NCI-H2107 treated with DMSO at 0.1 percent for 48 hours (cell line): ENCODE data around the gene ERBB4.

ENCODE experiments used
- DNase-seq: peaks from one replicate; lab custom pipeline; 2025; ENCODE audit not compliant: unreplicated experiment; lab: John Stamatoyannopoulos, UW

Gene ERBB4

GRCh38 chr2:211498551-211499205, 1039.9 kb downstream of the ERBB4 start:
- DNase-seq: no peak

DNA sequence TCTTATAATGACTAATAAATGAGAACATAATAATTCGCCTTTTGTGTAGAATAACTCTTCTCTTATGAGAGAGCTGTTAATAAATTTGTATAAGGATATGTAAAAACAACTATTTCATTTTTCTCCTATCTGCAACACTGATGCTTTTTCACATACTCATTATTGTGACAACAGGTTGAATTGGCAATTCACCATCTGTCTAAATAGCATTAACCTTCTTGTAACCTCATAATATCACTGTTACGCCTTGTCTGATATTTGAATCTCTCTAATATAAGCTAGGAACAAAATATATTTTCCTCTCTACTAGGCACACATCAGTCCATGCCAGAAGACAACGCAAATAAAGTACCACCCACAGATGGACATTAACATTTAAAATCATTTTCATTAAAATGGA, 1043.3 kb downstream of the ERBB4 start:
- DNase-seq: no peak

GRCh38 chr2:211494536-211494935, 1044.1 kb downstream of the ERBB4 start:
- no peak for DNase-seq

GRCh38 chr2:211494085-211494484, 1044.5 kb downstream of the ERBB4 start:
- no peak for DNase-seq

- DNase-seq: no peak
Measured at GRCh38 chr2:211487733-211488132, 1050.9 kb downstream of the ERBB4 start.

DNA sequence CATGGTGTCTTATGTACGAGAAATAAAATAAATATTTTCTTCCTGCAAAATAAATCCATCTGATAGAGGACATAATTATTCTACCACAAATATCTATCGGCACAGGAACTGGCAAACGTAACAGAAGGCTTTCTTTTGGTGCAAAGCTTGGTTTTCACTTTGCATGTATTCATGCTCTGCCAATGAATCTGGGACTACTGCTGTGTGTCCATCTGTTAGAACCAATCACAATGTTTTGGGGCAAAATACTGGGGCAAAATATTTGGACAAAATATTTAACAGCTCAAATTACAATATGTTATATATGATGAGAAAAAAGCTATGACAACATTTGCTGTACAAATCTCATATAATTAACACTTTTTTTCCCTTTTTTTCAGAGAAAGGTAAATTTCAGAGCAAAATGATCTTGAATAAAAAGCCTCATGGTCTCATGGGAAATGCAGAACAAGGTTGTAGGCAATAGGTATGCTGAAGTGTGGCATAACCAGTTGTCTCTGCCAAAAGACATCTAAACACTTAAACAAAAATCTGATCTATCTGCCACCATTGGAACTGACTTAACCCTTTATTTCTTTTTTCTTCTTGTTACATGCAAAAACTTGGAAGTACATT, 1059.0 kb downstream of the ERBB4 start:
- DNase-seq: no peak

- DNase-seq: no peak
Measured at GRCh38 chr2:211477537-211478275, 1060.9 kb downstream of the ERBB4 start.

DNA sequence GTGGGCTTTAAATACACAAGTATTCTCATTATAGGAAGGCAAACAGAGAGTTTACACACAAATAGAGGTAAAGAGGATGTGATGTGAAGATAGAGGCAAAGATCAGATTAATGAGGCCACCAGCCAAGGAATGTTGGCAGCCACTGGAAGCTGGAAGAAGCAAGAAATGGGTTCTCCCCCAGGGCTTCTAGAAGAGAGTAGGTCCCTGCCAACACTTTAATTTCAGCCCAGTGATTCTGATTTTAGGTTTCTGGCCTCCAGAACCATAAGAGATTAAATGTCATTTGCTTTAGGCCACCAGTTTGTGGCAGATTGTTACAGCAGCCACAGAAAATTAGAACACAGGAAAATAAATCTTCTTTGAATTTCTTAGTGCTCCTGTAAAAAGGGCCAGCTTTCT, 1065.5 kb downstream of the ERBB4 start:
- no peak for DNase-seq

DNA sequence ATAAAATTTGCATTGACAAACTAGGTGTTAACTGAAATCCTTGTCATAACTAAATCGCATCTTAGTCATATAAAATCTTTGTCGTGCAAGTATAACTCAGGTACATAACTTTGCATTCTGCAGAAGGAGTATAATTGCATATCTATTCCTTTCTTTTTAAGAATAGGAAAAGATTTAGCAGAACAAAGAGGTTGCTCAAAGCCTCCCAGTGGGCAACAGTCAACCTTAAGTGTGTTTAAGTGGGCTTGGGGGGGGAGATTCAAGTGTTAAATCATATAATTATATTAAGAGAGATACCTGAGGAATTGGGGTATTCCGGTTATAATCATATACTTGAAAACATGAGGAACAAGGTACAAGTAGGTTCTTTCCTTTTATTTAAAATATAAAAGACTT, 1068.9 kb downstream of the ERBB4 start:
- DNase-seq: no peak

- DNase-seq: no peak
Measured at GRCh38 chr2:211468877-211469663, 1069.5 kb downstream of the ERBB4 start.

DNA sequence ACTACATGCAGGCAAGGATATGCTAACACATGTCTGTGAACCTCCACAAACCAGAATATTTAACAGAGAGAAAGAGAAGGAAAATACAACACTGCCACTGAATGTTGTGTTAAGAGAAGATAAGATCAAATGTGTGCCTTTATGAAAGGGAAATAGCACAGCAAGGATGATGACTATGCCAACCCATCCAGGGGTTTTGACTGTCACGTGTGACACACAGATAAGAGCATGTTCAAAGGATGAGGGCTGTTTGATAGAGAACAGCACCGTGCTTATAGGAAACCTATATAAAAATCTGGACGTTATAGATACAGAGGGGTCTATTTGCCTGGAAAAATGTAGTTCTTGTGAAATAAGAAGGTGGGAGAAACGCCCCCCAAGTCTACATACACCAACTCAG, 1070.4 kb downstream of the ERBB4 start:
- no peak for DNase-seq

GRCh38 chr2:211463397-211463796, 1075.2 kb downstream of the ERBB4 start:
- no peak for DNase-seq

- no peak for DNase-seq
Measured at GRCh38 chr2:211458974-211459373, 1079.6 kb downstream of the ERBB4 start.

- DNase-seq: no peak
Measured at GRCh38 chr2:211457325-211457724, 1081.3 kb downstream of the ERBB4 start.

DNA sequence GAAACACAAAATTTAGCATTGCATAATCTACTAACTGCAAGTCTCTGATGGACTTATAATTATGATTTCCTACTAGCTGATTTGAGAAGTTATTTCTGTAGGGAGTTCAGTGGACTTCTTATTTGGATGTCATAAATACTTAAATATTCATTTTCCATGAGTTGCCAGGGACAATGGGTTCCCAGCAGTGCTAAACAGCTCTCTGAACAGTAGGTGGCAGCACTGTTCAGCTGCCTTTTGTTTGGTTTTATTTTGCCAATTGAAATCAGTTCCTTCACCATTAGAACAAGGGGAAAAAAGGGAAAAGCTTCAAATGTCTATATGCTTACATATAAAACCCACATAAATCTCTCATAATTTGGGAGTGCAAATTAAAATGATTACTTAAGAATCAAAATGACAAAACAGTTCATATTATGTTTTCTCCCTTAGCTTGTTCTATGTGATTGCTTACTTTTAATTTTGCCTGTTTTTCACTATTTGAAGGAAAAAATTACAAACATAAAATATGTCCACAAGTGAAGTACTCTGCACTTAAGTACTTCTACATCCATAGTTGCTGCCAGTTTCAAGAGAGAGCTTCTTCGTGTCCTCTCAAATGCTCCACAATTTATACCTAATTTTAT, 1083.3 kb downstream of the ERBB4 start:
- DNase-seq: peak; percentile 9

DNA sequence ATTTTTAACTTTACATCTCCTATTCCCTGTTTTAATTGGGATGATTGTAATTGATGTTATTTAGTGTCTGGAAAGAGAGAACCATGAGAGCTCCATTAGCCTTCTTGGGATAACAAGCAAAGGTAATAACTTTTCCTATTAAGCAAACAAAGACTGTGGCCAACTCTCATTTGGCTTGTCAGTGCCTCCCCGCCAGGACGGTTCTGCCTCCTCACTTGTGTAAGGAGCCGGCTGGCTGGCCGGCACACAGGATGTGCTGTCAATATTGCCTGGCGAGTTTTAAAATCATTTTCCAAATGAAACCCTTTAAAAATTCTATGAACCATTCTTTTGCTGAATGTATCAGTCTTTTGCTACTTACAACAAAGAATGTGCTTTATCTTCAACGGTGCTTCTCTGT, 1083.9 kb downstream of the ERBB4 start:
- DNase-seq: no peak

- DNase-seq: no peak
Measured at GRCh38 chr2:211453311-211453887, 1085.2 kb downstream of the ERBB4 start.

GRCh38 chr2:211451642-211452041, 1087.0 kb downstream of the ERBB4 start:
- DNase-seq: no peak

DNA sequence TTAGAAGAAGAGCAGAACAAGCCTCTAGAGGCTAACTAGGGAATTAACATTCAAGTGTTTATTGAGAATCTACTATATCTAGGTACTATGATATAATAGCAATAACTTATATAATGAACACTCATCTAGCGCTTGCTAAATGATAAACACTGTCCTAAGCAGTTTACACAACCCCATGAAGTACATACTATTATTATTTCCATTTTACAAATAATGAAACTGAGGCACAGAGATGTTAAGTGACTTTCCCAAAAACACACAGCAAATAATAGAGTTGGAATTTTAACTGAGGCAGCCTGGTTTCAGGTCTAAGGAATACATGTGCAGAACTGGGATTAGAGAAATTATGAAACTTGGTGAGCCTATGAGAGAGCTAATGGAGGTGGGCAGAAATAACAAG, 1088.8 kb downstream of the ERBB4 start:
- DNase-seq: no peak

DNA sequence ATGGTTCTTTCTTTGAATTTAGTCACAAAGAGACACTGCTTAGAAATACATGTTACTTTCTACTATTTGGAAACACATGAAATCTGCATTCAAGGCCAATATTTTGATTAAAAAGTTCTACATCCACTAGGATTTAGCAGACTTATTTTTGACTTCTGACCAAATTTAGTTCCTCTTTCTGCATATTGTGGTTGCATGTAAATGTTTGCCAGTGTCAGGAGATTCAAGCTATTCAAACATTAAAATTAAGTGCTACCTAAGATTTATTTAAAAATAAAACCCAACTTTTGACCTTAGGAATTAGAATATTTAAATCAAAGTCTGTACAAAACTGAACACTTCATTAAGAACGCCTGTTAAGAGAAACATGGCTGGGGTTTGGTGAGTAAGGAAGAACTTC, 1091.1 kb downstream of the ERBB4 start:
- DNase-seq: no peak

GRCh38 chr2:211440107-211440506, 1098.5 kb downstream of the ERBB4 start:
- no peak for DNase-seq
